ENCODE results near the gene TMEM267. TPM values are rescaled to one million over a fixed set of nuclear protein-coding genes. Genes with fewer than 3 reads are reported as not detected.

TMEM267 gene
- total and polyA plus RNA-seq, 2 of the 4 experiments (the other 2 are of a cell fraction): 9.2 to 12.0 TPM

DNA sequence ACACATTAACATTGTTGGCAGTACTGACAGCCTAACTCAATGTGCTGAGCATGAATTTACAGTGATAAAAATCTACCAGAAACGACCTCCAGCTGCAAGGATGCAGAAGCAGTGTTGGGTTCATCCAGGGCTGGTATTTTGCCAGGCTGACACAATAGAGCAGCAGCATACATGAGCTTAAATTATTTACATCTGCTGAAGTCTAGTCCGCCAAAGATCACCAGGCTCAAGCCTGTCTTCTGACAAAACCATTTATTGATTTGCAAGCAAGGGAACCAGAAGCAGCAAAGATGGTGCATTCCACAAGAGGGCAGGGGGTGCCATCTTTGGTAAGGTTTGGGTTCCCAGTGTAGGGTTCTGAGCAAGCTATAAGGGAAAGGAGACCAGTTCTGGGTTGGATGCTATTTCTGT is 40.0 kb upstream of the TMEM267 start:
- Histone ChIP-seq H3K36me3 (ENCODE audit: control insufficient read depth, insufficient read depth, low read length) (peaks cover 15% of the 10 kb centered on the region), H3K4me1 (ENCODE audit: control insufficient read depth, insufficient read depth, low read length) (no peaks in the 10 kb centered on the region), H3K14ac (replicated peaks; ENCODE audit: low read depth, low read length) (no peak overlapping the region), H4K5ac (ENCODE audit: low read depth, low read length) (no peak overlapping the region), H2BK15ac (ENCODE audit: low read depth, low read length) (no peak overlapping the region), H2BK5ac (ENCODE audit: low read depth, low read length, poor library complexity, severe bottlenecking) (no peak overlapping the region), H3K23ac (ENCODE audit: low read depth, low read length) (no peak overlapping the region), H2AFZ (replicated peaks; ENCODE audit: low read length, poor library complexity) (no peak overlapping the region), H3K27ac (ENCODE audit: insufficient read depth, low read length) (no peak overlapping the region), H4K91ac (ENCODE audit: insufficient read depth, low read depth, low read length) (no peak overlapping the region), H2BK120ac (ENCODE audit: low read depth, low read length) (no peak overlapping the region), H3K9me3 (ENCODE audit: control insufficient read depth, insufficient read depth, low read length) (no peaks in the 10 kb centered on the region), H2AK9ac (replicated peaks; ENCODE audit: low read depth, low read length, poor library complexity) (no peak overlapping the region), H3K9me1 (ENCODE audit: insufficient read depth, low read length) (no peaks in the 10 kb centered on the region), H4K8ac (ENCODE audit: low read depth in 2 of 2, low read length in 2 of 2) (no peak overlapping the region), H3K4me2 (ENCODE audit: low read depth, low read length) (no peak overlapping the region), H3K4me3 (ENCODE audit: insufficient read depth, low read depth, low read length) (no peak overlapping the region), H3K79me1 (ENCODE audit: low read depth in 1 of 2, low read length in 2 of 2) (peaks cover 0 to 2% of the 10 kb centered on the region in 2 experiments; a peak in 1 of 4 replicates), H4K20me1 (ENCODE audit: insufficient read depth, low read length) (no peaks in the 10 kb centered on the region), H3K4ac (ENCODE audit: low read depth, low read length) (no peak overlapping the region), H3K9ac (ENCODE audit: low read depth, low read length) (no peak overlapping the region), H2BK20ac (ENCODE audit: low read depth, low read length) (no peak overlapping the region), H2AK5ac (ENCODE audit: low read depth, low read length) (no peak overlapping the region), H3K18ac (ENCODE audit: low read depth, low read length) (no peak overlapping the region), H3K56ac (ENCODE audit: extremely low read depth, insufficient read depth, low read length) (no peak overlapping the region), H3K27me3 (ENCODE audit: control insufficient read depth, insufficient read depth, low read length) (no peaks in the 10 kb centered on the region)
- TF ChIP-seq RCOR1 (IDR thresholded peaks at IDR 0.05; ENCODE audit: insufficient replicate concordance, low read length): no peak
- no peak for TF ChIP-seq FOS (IDR thresholded peaks at IDR 0.05; ENCODE audit: low read depth, low read length)
- no peak for TF ChIP-seq SMC3 (IDR thresholded peaks at IDR 0.05; ENCODE audit: low read depth, low read length)
- no peak for TF ChIP-seq POLR2A (IDR thresholded peaks at IDR 0.05; ENCODE audit: low read depth, low read length)
- no peak for TF ChIP-seq BHLHE40 (IDR thresholded peaks at IDR 0.05; ENCODE audit: low read depth, low read length)
- no TSS peak for BruUV-seq (replicated peaks)
- in situ Hi-C loops (cut with MboI; ENCODE audit: low sequenced_read_pairs): no loop called here
- ChIA-PET CTCF (no interaction called here), POLR2A (ENCODE audit: unreplicated experiment) (no interaction called here)
- no peak for ATAC-seq (ENCODE audit: low read depth)
- dilution Hi-C loops (cut with HindIII; ENCODE audit: low sequenced_read_pairs, unreplicated experiment): no loop called here
- no peak for DNase-seq
- WGBS, 2 experiments (ENCODE audit: extremely low coverage in 2 of 2, insufficient read length in 1 of 2): 57% methylated on average over 2 of the region's 2 CpGs; no CpG with 5 or more reads in 1 of the 2 experiments
- intact Hi-C loops (cut with micrococcal nuclease): no loop called here

All from IMR-90 (cell line).